Measurements from ENCODE around the gene TMEM63B. TPM values are rescaled to one million over a fixed set of nuclear protein-coding genes. Genes with fewer than 3 reads are reported as not detected.
A peak's percentile ranks its signal among the peaks of the same experiment; 100 is the strongest.
"Not testable (repeated sequence)": the region's sequence is repeated elsewhere in the genome, so short reads cannot be mapped to it uniquely, and the experiment has no call there.

The TMEM63B gene
- total and polyA plus RNA-seq, 4 donors, result 6.1 to 23.5 (median 15.5) TPM

GRCh38 chr6:44182911-44183390 lies 55.6 kb downstream of the TMEM63B start:
- H3K4me1 ChIP-seq (ENCODE audit: control insufficient read depth in 1 of 2, insufficient read depth in 2 of 2, low read length in 2 of 2), result no peaks in the 10 kb centered on the region
- DNase-seq (peak in 1 of 2 donors; percentile 35), ATAC-seq (ENCODE audit: low FRiP score) (no peak)
- intact Hi-C loops (cut with DNase I), result no loop called here
- H3K36me3 ChIP-seq (ENCODE audit: control insufficient read depth in 1 of 2, insufficient read depth in 2 of 2, low read length in 1 of 2), result no peaks in the 10 kb centered on the region
- no peaks in the 10 kb centered on the region for H3K27me3 ChIP-seq (ENCODE audit: control insufficient read depth in 1 of 2, insufficient read depth in 2 of 2, low read length in 1 of 2)
- 92 to 97% methylated on average over 4 of the region's 4 CpGs for WGBS, 2 donors
- no peaks in the 10 kb centered on the region for H3K9me3 ChIP-seq (ENCODE audit: control insufficient read depth, low read length)
- H3K27ac ChIP-seq (ENCODE audit: low read depth in 1 of 2, low read length in 2 of 2), result no peak overlapping the region
- no peak overlapping the region for H3K4me3 ChIP-seq (ENCODE audit: low read length in 2 of 2)

DNA sequence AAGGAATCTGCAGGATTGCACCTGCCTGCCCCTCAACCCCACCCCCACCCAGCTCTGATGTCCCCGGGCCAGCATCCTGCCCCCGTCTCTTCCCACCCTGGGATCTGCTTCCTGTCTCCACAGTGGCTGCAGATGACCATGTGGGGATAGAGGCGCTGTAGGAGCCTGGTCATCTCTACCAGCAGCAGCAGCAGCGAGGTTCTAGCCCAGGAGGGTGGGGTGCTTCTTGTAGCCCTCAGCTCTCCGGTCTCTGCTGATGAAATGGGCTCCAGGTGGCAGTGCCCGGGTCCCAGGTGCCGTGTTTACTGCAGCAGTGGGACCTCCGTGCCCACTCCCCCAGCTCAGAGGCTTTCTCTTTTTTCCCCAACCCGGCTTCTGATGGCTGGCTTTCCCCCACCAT lies 56.4 kb downstream of the TMEM63B start:
- intact Hi-C loops (cut with DNase I), result no loop called here

GRCh38 chr6:44185356-44185755 lies 58.0 kb downstream of the TMEM63B start:
- H3K36me3 ChIP-seq (ENCODE audit: control insufficient read depth in 1 of 2, insufficient read depth in 2 of 2, low read length in 1 of 2); DNase-seq; H3K9me3 ChIP-seq (ENCODE audit: control insufficient read depth, low read length); H3K4me3 ChIP-seq (ENCODE audit: low read length in 2 of 2); ATAC-seq (ENCODE audit: low FRiP score); H3K4me1 ChIP-seq (ENCODE audit: control insufficient read depth in 1 of 2, insufficient read depth in 2 of 2, low read length in 2 of 2); H3K27ac ChIP-seq (ENCODE audit: low read depth in 1 of 2, low read length in 2 of 2); H3K27me3 ChIP-seq (ENCODE audit: control insufficient read depth in 1 of 2, insufficient read depth in 2 of 2, low read length in 1 of 2); intact Hi-C loops (cut with DNase I): not testable (repeated sequence)
- WGBS, 2 donors, result 89% methylated on average over 7 of the region's 7 CpGs

More for the DNA sequence above, 56.4 kb downstream of the TMEM63B start:
- no peak for ATAC-seq (ENCODE audit: low FRiP score)
- H3K36me3 ChIP-seq (ENCODE audit: control insufficient read depth in 1 of 2, insufficient read depth in 2 of 2, low read length in 1 of 2), result no peaks in the 10 kb centered on the region
- H3K4me3 ChIP-seq (ENCODE audit: low read length in 2 of 2), result no peak overlapping the region
- no peaks in the 10 kb centered on the region for H3K9me3 ChIP-seq (ENCODE audit: control insufficient read depth, low read length)
- peak in 1 of 2 donors; percentile 52 for DNase-seq
- no peak overlapping the region for H3K27ac ChIP-seq (ENCODE audit: low read depth in 1 of 2, low read length in 2 of 2)
- 80 to 81% methylated on average over 9 of the region's 9 CpGs for WGBS, 2 donors
- H3K27me3 ChIP-seq (ENCODE audit: control insufficient read depth in 1 of 2, insufficient read depth in 2 of 2, low read length in 1 of 2), result no peaks in the 10 kb centered on the region
- no peaks in the 10 kb centered on the region for H3K4me1 ChIP-seq (ENCODE audit: control insufficient read depth in 1 of 2, insufficient read depth in 2 of 2, low read length in 2 of 2)

- H3K4me1 ChIP-seq (ENCODE audit: control insufficient read depth in 1 of 2, insufficient read depth in 2 of 2, low read length in 2 of 2), result no peaks in the 10 kb centered on the region
- 75 to 76% methylated on average over 9 of the region's 9 CpGs for WGBS, 2 donors
- H3K9me3 ChIP-seq (ENCODE audit: control insufficient read depth, low read length), result no peaks in the 10 kb centered on the region
- intact Hi-C loops (cut with DNase I), result no loop called here
- no peaks in the 10 kb centered on the region for H3K36me3 ChIP-seq (ENCODE audit: control insufficient read depth in 1 of 2, insufficient read depth in 2 of 2, low read length in 1 of 2)
- DNase-seq (peak in 1 of 2 donors; percentile 46), ATAC-seq (ENCODE audit: low FRiP score) (peak; percentile 19)
- no peak overlapping the region for H3K4me3 ChIP-seq (ENCODE audit: low read length in 2 of 2)
- H3K27me3 ChIP-seq (ENCODE audit: control insufficient read depth in 1 of 2, insufficient read depth in 2 of 2, low read length in 1 of 2), result no peaks in the 10 kb centered on the region
- H3K27ac ChIP-seq (ENCODE audit: low read depth in 1 of 2, low read length in 2 of 2), result no peak overlapping the region
Measured at GRCh38 chr6:44185953-44186634, 58.7 kb downstream of the TMEM63B start.

- DNase-seq, result no peak
- no peak for ATAC-seq (ENCODE audit: low FRiP score)
- Histone ChIP-seq H3K4me1 (ENCODE audit: control insufficient read depth in 1 of 2, insufficient read depth in 2 of 2, low read length in 2 of 2) (no peaks in the 10 kb centered on the region), H3K27ac (ENCODE audit: low read depth in 1 of 2, low read length in 2 of 2) (no peak overlapping the region), H3K36me3 (ENCODE audit: control insufficient read depth in 1 of 2, insufficient read depth in 2 of 2, low read length in 1 of 2) (no peaks in the 10 kb centered on the region), H3K9me3 (ENCODE audit: control insufficient read depth, low read length) (no peaks in the 10 kb centered on the region), H3K4me3 (ENCODE audit: low read length in 2 of 2) (no peak overlapping the region), H3K27me3 (ENCODE audit: control insufficient read depth in 1 of 2, insufficient read depth in 2 of 2, low read length in 1 of 2) (no peaks in the 10 kb centered on the region)
- WGBS, 2 donors, result 84 to 86% methylated on average over 7 of the region's 7 CpGs
- intact Hi-C loops (cut with DNase I), result no loop called here
Measured at GRCh38 chr6:44186635-44187025, 59.3 kb downstream of the TMEM63B start.

DNA sequence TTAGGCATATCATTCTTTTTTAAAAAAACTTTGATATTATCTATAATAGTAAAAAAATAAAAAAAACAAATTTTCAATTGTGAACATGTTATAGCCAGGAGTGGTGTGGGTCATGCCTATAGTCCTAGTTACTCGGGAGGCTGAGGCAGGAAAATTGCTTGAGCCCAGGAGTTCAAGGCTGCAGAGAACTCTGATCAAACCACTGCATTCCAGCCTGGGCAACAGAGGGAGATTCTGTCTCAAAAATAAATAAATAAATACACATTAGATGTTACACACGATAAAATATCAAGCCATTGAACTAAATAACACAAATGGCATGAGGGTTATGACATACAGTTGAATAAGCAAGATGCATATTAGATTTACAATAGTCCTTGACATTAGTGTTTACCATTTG lies 61.5 kb downstream of the TMEM63B start:
- DNase-seq, result no peak
- intact Hi-C loops (cut with DNase I), result no loop called here

DNA sequence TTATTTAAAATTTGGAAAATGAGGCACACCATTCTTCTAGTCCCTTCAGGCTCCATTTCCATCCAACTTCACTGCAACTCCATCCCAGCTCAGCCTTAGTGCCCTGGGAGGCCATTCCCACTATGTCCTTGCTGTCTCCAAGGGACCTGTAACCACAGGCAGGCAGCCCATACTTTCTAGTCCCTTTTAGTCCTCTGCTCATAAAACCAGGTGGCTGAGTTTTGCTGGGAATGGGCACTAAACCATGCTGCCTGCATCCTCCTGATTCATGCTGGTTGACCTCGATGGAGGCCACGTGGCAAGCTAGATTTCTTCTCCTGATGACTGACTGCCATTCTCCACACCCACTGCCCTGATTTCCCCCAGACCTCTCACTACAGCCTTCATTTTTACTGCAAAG lies 61.9 kb downstream of the TMEM63B start:
- Histone ChIP-seq H3K4me3 (ENCODE audit: low read length in 2 of 2) (no peak overlapping the region), H3K36me3 (ENCODE audit: control insufficient read depth in 1 of 2, insufficient read depth in 2 of 2, low read length in 1 of 2) (no peaks in the 10 kb centered on the region), H3K27ac (ENCODE audit: low read depth in 1 of 2, low read length in 2 of 2) (no peak overlapping the region), H3K27me3 (ENCODE audit: control insufficient read depth in 1 of 2, insufficient read depth in 2 of 2, low read length in 1 of 2) (no peaks in the 10 kb centered on the region), H3K9me3 (ENCODE audit: control insufficient read depth, low read length) (no peaks in the 10 kb centered on the region), H3K4me1 (ENCODE audit: control insufficient read depth in 1 of 2, insufficient read depth in 2 of 2, low read length in 2 of 2) (no peaks in the 10 kb centered on the region)
- no peak for ATAC-seq (ENCODE audit: low FRiP score)
- intact Hi-C loops (cut with DNase I), result no loop called here
- peak in 1 of 2 donors; percentile 17 for DNase-seq
- 69 to 74% methylated on average over 2 of the region's 2 CpGs for WGBS, 2 donors

More for the DNA sequence above, 61.5 kb downstream of the TMEM63B start:
- Histone ChIP-seq H3K27me3 (ENCODE audit: control insufficient read depth in 1 of 2, insufficient read depth in 2 of 2, low read length in 1 of 2) (no peaks in the 10 kb centered on the region), H3K9me3 (ENCODE audit: control insufficient read depth, low read length) (no peaks in the 10 kb centered on the region), H3K4me3 (ENCODE audit: low read length in 2 of 2) (no peak overlapping the region), H3K36me3 (ENCODE audit: control insufficient read depth in 1 of 2, insufficient read depth in 2 of 2, low read length in 1 of 2) (no peaks in the 10 kb centered on the region), H3K27ac (ENCODE audit: low read depth in 1 of 2, low read length in 2 of 2) (no peak overlapping the region), H3K4me1 (ENCODE audit: control insufficient read depth in 1 of 2, insufficient read depth in 2 of 2, low read length in 2 of 2) (no peaks in the 10 kb centered on the region)
- WGBS, 2 donors, result 87% methylated on average over 2 of the region's 2 CpGs
- no peak for ATAC-seq (ENCODE audit: low FRiP score)

- ATAC-seq (ENCODE audit: low FRiP score), result no peak
- no peak for DNase-seq
- WGBS, 2 donors, result 10 to 27% methylated on average over 2 of the region's 2 CpGs
- H3K27ac ChIP-seq (ENCODE audit: low read depth in 1 of 2, low read length in 2 of 2), result no peak overlapping the region
- no peaks in the 10 kb centered on the region for H3K36me3 ChIP-seq (ENCODE audit: control insufficient read depth in 1 of 2, insufficient read depth in 2 of 2, low read length in 1 of 2)
- no peaks in the 10 kb centered on the region for H3K9me3 ChIP-seq (ENCODE audit: control insufficient read depth, low read length)
- H3K4me1 ChIP-seq (ENCODE audit: control insufficient read depth in 1 of 2, insufficient read depth in 2 of 2, low read length in 2 of 2), result no peaks in the 10 kb centered on the region
- intact Hi-C loops (cut with DNase I), result no loop called here
- H3K4me3 ChIP-seq (ENCODE audit: low read length in 2 of 2), result no peak overlapping the region
- no peaks in the 10 kb centered on the region for H3K27me3 ChIP-seq (ENCODE audit: control insufficient read depth in 1 of 2, insufficient read depth in 2 of 2, low read length in 1 of 2)
Measured at GRCh38 chr6:44190715-44191114, 63.4 kb downstream of the TMEM63B start.

DNA sequence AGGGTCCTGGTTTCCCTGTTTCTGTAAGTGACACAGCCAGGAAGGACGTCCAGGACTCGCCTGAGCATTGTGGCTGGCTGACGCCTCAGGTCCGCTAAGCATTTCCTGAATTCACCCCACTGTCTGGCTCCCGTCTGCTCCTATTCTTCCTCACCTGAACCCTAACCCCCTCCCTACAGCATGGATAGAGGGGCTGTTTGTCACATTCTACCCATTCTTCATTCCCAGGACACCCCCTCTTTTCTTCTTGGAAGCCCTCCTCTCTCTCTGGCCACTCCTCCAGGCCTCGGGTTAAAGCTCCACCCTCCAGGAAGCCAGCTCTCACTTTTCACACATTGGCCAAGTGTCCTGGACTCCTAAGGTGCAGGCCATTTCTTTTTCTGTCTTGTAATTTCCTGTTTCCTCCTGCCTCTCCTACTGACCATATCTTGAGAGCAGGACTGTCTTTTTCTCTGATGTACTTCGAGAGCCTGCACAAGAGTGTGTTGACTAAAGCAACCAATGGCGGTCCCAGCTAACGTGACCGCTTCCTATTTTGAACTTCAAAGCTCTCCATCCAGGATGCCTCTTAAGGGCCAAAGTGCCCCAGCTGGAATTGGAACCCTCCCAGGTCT lies 65.2 kb downstream of the TMEM63B start:
- DNase-seq, result peak in 1 of 2 donors; percentile 35
- H3K27me3 ChIP-seq (ENCODE audit: control insufficient read depth in 1 of 2, insufficient read depth in 2 of 2, low read length in 1 of 2), result no peaks in the 10 kb centered on the region
- no peaks in the 10 kb centered on the region for H3K4me1 ChIP-seq (ENCODE audit: control insufficient read depth in 1 of 2, insufficient read depth in 2 of 2, low read length in 2 of 2)
- 53 to 58% methylated on average over 10 of the region's 10 CpGs for WGBS, 2 donors
- no peak overlapping the region for H3K27ac ChIP-seq (ENCODE audit: low read depth in 1 of 2, low read length in 2 of 2)
- intact Hi-C loops (cut with DNase I), result no loop called here
- no peaks in the 10 kb centered on the region for H3K36me3 ChIP-seq (ENCODE audit: control insufficient read depth in 1 of 2, insufficient read depth in 2 of 2, low read length in 1 of 2)
- peak; percentile 33 for ATAC-seq (ENCODE audit: low FRiP score)
- no peak overlapping the region for H3K4me3 ChIP-seq (ENCODE audit: low read length in 2 of 2)
- H3K9me3 ChIP-seq (ENCODE audit: control insufficient read depth, low read length), result no peaks in the 10 kb centered on the region

All from aorta (tissue), 5 donors.